ENCODE measurements around the gene APOBEC4. TPM values are rescaled to one million over a fixed set of nuclear protein-coding genes. Genes with fewer than 3 reads are reported as not detected.

Gene APOBEC4
- total RNA-seq, 2 donors from 2014 or later: not detected

- Histone ChIP-seq H3K9me3 (no peaks in the 10 kb centered on the region), H3K36me3 (replicated peaks in 1 of 2; ENCODE audit: insufficient read depth in 1 of 2, low read depth in 2 of 2) (no peaks in the 10 kb centered on the region), H3K27ac (no peak overlapping the region), H3K27me3 (no peaks in the 10 kb centered on the region), H3K4me3 (no peak overlapping the region), H3K4me1 (peaks cover 4% of the 10 kb centered on the region)
- intact Hi-C loops (cut with DNase I): no loop called here
- DNase-seq (no peak), ATAC-seq (no peak)
- 30 to 38% methylated on average over 2 of the region's 2 CpGs for whole genome bisulfite sequencing, 2 donors
- TF ChIP-seq POLR2A (IDR thresholded peaks at IDR 0.05) (no peak), CTCF (IDR thresholded peaks at IDR 0.05) (no peak)
Observed at GRCh38 chr1:183607322-183607980, 45.7 kb downstream of the APOBEC4 start.

GRCh38 chr1:183605904-183606303 lies 47.2 kb downstream of the APOBEC4 start:
- Histone ChIP-seq H3K36me3 (replicated peaks in 1 of 2; ENCODE audit: insufficient read depth in 1 of 2, low read depth in 2 of 2) (no peaks in the 10 kb centered on the region), H3K9me3 (no peaks in the 10 kb centered on the region), H3K4me1 (peaks cover 4% of the 10 kb centered on the region), H3K27me3 (no peaks in the 10 kb centered on the region), H3K27ac (no peak overlapping the region), H3K4me3 (no peak overlapping the region)
- DNase-seq (no peak), ATAC-seq (no peak)
- intact Hi-C loops (cut with DNase I): no loop called here
- WGBS, 2 donors: 75 to 78% methylated on average over 2 of the region's 2 CpGs
- no peak for TF ChIP-seq CTCF (IDR thresholded peaks at IDR 0.05)
- no peak for TF ChIP-seq POLR2A (IDR thresholded peaks at IDR 0.05)

GRCh38 chr1:183604815-183605214 lies 48.3 kb downstream of the APOBEC4 start:
- H3K4me1 ChIP-seq: peaks cover 4% of the 10 kb centered on the region
- ATAC-seq: no peak
- H3K36me3 ChIP-seq (replicated peaks in 1 of 2; ENCODE audit: insufficient read depth in 1 of 2, low read depth in 2 of 2): no peaks in the 10 kb centered on the region
- intact Hi-C loops (cut with DNase I): no loop called here
- DNase-seq: peak in 1 of 4 donors; percentile 35
- no peaks in the 10 kb centered on the region for H3K27me3 ChIP-seq
- WGBS, 2 donors: 73 to 80% methylated on average over 8 of the region's 8 CpGs
- H3K27ac ChIP-seq: peak overlapping the region in 1 of 4 donors; percentile 55
- no peaks in the 10 kb centered on the region for H3K9me3 ChIP-seq
- TF ChIP-seq CTCF (IDR thresholded peaks at IDR 0.05): no peak
- TF ChIP-seq POLR2A (IDR thresholded peaks at IDR 0.05): no peak
- H3K4me3 ChIP-seq: no peak overlapping the region

GRCh38 chr1:183604038-183604808 lies 48.9 kb downstream of the APOBEC4 start:
- Histone ChIP-seq H3K27me3 (no peaks in the 10 kb centered on the region), H3K4me1 (peaks cover 4% of the 10 kb centered on the region), H3K36me3 (replicated peaks in 1 of 2; ENCODE audit: insufficient read depth in 1 of 2, low read depth in 2 of 2) (no peaks in the 10 kb centered on the region), H3K9me3 (no peaks in the 10 kb centered on the region), H3K27ac (peak overlapping the region in 1 of 4 donors; percentile 55), H3K4me3 (no peak overlapping the region)
- intact Hi-C loops (cut with DNase I): no loop called here
- no peak for ATAC-seq
- 47 to 74% methylated on average over 10 of the region's 10 CpGs for WGBS, 2 donors
- TF ChIP-seq CTCF (IDR thresholded peaks at IDR 0.05) (no peak), POLR2A (IDR thresholded peaks at IDR 0.05) (no peak)
- peak in 1 of 4 donors; percentile 52 for DNase-seq

Measured in body of pancreas (tissue), 4 donors.